HG02870 (cell line): ENCODE data around the gene SYNGR1.
A peak's percentile ranks its signal among the peaks of the same experiment; 100 is the strongest.

ENCODE experiments used
- ATAC-seq: cut with Tn5 transposase; IDR thresholded peaks from one replicate; pipeline ENCODE4 v1.9.1; 2021; ENCODE audit warnings: mild to moderate bottlenecking, moderate library complexity; ENCODE audit not compliant: unreplicated experiment

SYNGR1 gene

GRCh38 chr22:39368461-39368911, 18.7 kb downstream of the SYNGR1 start:
- ATAC-seq: no peak

- no peak for ATAC-seq
Measured at GRCh38 chr22:39369186-39369585, 19.4 kb downstream of the SYNGR1 start.

GRCh38 chr22:39369586-39369985, 19.8 kb downstream of the SYNGR1 start:
- ATAC-seq: no peak

- no peak for ATAC-seq
Measured at GRCh38 chr22:39371732-39372131, 21.9 kb downstream of the SYNGR1 start.

- no peak for ATAC-seq
Measured at GRCh38 chr22:39374191-39374590, 24.4 kb downstream of the SYNGR1 start.

- ATAC-seq: no peak
Measured at GRCh38 chr22:39374801-39375200, 25.0 kb downstream of the SYNGR1 start.

GRCh38 chr22:39375646-39376045, 25.9 kb downstream of the SYNGR1 start:
- ATAC-seq: no peak

- ATAC-seq: no peak
Measured at GRCh38 chr22:39379756-39380730, 30.3 kb downstream of the SYNGR1 start.

GRCh38 chr22:39381009-39381755, 31.4 kb downstream of the SYNGR1 start:
- no peak for ATAC-seq

GRCh38 chr22:39381930-39382329, 32.1 kb downstream of the SYNGR1 start:
- ATAC-seq: no peak

GRCh38 chr22:39382410-39382809, 32.6 kb downstream of the SYNGR1 start:
- ATAC-seq: peak; percentile 61

- ATAC-seq: no peak
Measured at GRCh38 chr22:39383841-39384625, 34.2 kb downstream of the SYNGR1 start.

- ATAC-seq: no peak
Measured at GRCh38 chr22:39384750-39385480, 35.1 kb downstream of the SYNGR1 start.

GRCh38 chr22:39388261-39389011, 38.6 kb downstream of the SYNGR1 start:
- no peak for ATAC-seq

- ATAC-seq: no peak
Measured at GRCh38 chr22:39389420-39389819, 39.6 kb downstream of the SYNGR1 start.

- no peak for ATAC-seq
Measured at GRCh38 chr22:39392341-39392948, 42.7 kb downstream of the SYNGR1 start.

GRCh38 chr22:39395936-39396796, 46.4 kb downstream of the SYNGR1 start:
- ATAC-seq: no peak

- ATAC-seq: no peak
Measured at GRCh38 chr22:39396797-39397195, 47.0 kb downstream of the SYNGR1 start.
